ENCODE measurements around the gene KNSTRN.

DNA sequence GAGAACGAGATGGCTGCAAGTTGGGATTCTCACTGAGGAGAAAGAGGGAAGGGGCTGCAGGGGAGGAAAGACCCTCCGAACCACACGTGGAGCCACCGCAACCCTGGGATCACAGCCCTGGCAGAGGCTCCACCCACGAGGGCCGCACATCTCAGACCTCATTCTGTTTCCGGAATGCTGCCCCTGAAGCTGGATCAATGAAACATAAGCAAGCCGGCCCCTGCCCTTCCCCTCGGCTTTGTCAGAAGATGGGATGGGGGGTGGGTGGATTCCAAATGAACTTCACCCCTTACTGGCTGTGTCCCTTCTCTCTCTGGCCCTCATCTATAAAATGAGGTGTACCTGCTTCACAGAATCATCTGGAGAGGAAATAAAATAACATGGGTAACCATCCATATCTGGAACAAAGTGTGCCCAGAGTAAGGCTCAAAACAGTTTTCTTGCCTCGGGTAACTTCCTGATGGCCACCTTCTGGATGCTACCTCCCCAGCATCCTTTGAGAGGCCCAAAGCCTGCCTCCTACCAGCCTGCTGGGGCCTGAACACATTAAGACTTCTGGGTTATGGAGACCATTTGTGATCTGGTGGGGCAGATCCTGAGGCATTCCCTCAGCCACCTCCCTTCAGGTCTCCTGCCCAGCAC lies 37.2 kb upstream of the KNSTRN start:
- TF ChIP-seq, protein P1, sequence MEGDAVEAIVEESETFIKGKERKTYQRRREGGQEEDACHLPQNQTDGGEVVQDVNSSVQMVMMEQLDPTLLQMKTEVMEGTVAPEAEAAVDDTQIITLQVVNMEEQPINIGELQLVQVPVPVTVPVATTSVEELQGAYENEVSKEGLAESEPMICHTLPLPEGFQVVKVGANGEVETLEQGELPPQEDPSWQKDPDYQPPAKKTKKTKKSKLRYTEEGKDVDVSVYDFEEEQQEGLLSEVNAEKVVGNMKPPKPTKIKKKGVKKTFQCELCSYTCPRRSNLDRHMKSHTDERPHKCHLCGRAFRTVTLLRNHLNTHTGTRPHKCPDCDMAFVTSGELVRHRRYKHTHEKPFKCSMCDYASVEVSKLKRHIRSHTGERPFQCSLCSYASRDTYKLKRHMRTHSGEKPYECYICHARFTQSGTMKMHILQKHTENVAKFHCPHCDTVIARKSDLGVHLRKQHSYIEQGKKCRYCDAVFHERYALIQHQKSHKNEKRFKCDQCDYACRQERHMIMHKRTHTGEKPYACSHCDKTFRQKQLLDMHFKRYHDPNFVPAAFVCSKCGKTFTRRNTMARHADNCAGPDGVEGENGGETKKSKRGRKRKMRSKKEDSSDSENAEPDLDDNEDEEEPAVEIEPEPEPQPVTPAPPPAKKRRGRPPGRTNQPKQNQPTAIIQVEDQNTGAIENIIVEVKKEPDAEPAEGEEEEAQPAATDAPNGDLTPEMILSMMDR (conservative IDR thresholded peaks at IDR 0.05; ENCODE audit: low read depth, low read length), result no peak
- no peak for TF ChIP-seq EZH2phosphoT487 (IDR thresholded peaks at IDR 0.05; ENCODE audit: borderline replicate concordance, low read length)

All from PC-3 (cell line).